HG02885 (cell line): ENCODE data around the gene CELA2A.
"Not testable (repeated sequence)": the region's sequence is repeated elsewhere in the genome, so short reads cannot be mapped to it uniquely, and the experiment has no call there.

Source experiments
- ATAC-seq: cut with Tn5 transposase; IDR thresholded peaks from one replicate; pipeline ENCODE4 v1.9.1; 2021; ENCODE audit warnings: mild to moderate bottlenecking; ENCODE audit not compliant: unreplicated experiment, poor library complexity

The CELA2A gene

GRCh38 chr1:15489052-15489736 is 32.7 kb downstream of the CELA2A start:
- ATAC-seq: no peak

- ATAC-seq: not testable (repeated sequence)
Measured at GRCh38 chr1:15491010-15491409, 34.5 kb downstream of the CELA2A start.

GRCh38 chr1:15492596-15492995 is 36.1 kb downstream of the CELA2A start:
- no peak for ATAC-seq

- ATAC-seq: no peak
Measured at GRCh38 chr1:15493869-15494390, 37.4 kb downstream of the CELA2A start.

GRCh38 chr1:15500184-15501178 is 43.9 kb downstream of the CELA2A start:
- ATAC-seq: no peak

- ATAC-seq: no peak
Measured at GRCh38 chr1:15501208-15502032, 44.9 kb downstream of the CELA2A start.

GRCh38 chr1:15504436-15504835 is 47.9 kb downstream of the CELA2A start:
- ATAC-seq: no peak

GRCh38 chr1:15506831-15507230 is 50.3 kb downstream of the CELA2A start:
- ATAC-seq: no peak

- ATAC-seq: no peak
Measured at GRCh38 chr1:15507278-15507677, 50.7 kb downstream of the CELA2A start.

- no peak for ATAC-seq
Measured at GRCh38 chr1:15508700-15509487, 52.4 kb downstream of the CELA2A start.

- ATAC-seq: no peak
Measured at GRCh38 chr1:15509586-15509985, 53.1 kb downstream of the CELA2A start.

GRCh38 chr1:15510611-15511405 is 54.3 kb downstream of the CELA2A start:
- no peak for ATAC-seq

- no peak for ATAC-seq
Measured at GRCh38 chr1:15513192-15513591, 56.7 kb downstream of the CELA2A start.

GRCh38 chr1:15513919-15514318 is 57.4 kb downstream of the CELA2A start:
- no peak for ATAC-seq

GRCh38 chr1:15514557-15514956 is 58.0 kb downstream of the CELA2A start:
- not testable (repeated sequence) for ATAC-seq

- no peak for ATAC-seq
Measured at GRCh38 chr1:15515022-15515663, 58.6 kb downstream of the CELA2A start.

GRCh38 chr1:15519625-15520024 is 63.1 kb downstream of the CELA2A start:
- ATAC-seq: no peak

GRCh38 chr1:15521206-15521906 is 64.8 kb downstream of the CELA2A start:
- ATAC-seq: not testable (repeated sequence)
